ENCODE data around the gene HIBADH.

GRCh38 chr7:27581906-27582305, 80.8 kb downstream of the HIBADH start:
- TF ChIP-seq, protein P1, sequence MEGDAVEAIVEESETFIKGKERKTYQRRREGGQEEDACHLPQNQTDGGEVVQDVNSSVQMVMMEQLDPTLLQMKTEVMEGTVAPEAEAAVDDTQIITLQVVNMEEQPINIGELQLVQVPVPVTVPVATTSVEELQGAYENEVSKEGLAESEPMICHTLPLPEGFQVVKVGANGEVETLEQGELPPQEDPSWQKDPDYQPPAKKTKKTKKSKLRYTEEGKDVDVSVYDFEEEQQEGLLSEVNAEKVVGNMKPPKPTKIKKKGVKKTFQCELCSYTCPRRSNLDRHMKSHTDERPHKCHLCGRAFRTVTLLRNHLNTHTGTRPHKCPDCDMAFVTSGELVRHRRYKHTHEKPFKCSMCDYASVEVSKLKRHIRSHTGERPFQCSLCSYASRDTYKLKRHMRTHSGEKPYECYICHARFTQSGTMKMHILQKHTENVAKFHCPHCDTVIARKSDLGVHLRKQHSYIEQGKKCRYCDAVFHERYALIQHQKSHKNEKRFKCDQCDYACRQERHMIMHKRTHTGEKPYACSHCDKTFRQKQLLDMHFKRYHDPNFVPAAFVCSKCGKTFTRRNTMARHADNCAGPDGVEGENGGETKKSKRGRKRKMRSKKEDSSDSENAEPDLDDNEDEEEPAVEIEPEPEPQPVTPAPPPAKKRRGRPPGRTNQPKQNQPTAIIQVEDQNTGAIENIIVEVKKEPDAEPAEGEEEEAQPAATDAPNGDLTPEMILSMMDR (IDR thresholded peaks at IDR 0.05): no peak
- TF ChIP-seq POLR2A (IDR thresholded peaks at IDR 0.05): no peak
